GM23338 (cell line): ENCODE data around the gene C9orf85. TPM values are rescaled to one million over a fixed set of nuclear protein-coding genes. Genes with fewer than 3 reads are reported as not detected.

Source experiments
- ATAC-seq: fragments of 200-7000 bp; cut with Tn5 transposase; 3 replicates; pipeline ENCODE4 v1.9.1; 2020
- DNase-seq: peaks from one replicate; pipeline ENCODE4 v3.0.0-alpha.2; 2015; ENCODE audit warnings: low spot score
- H2AFZ ChIP-seq: fragments of 200-600 bp; sonication (generic); 2 replicates; pipeline ENCODE4 v1.8.0; 2016; ENCODE audit warnings: antibody characterized with exemption, mild to moderate bottlenecking, moderate library complexity
- H3F3A ChIP-seq: fragments of 200-600 bp; sonication (generic); replicated peaks from 2 replicates; pipeline ENCODE4 v1.8.0; 2017; ENCODE audit warnings: antibody characterized with exemption, mixed run types, low read depth
- H3K27ac ChIP-seq: fragments of 200-600 bp; sonication (generic); 2 replicates; pipeline ENCODE4 v1.6.1; 2016; ENCODE audit warnings: low read depth
- H3K27me3 ChIP-seq: fragments of 200-600 bp; sonication (generic); 2 replicates; pipeline ENCODE4 v1.8.0; 2016; ENCODE audit warnings: mild to moderate bottlenecking, mixed run types, moderate library complexity; ENCODE audit not compliant: insufficient read depth
- H3K36me3 ChIP-seq: fragments of 200-600 bp; sonication (generic); 2 replicates; pipeline ENCODE4 v1.8.0; 2016; ENCODE audit warnings: mild to moderate bottlenecking; ENCODE audit not compliant: insufficient read depth
- H3K4me1 ChIP-seq: fragments of 200-600 bp; sonication (generic); 2 replicates; pipeline ENCODE4 v1.8.0; 2016; ENCODE audit warnings: mild to moderate bottlenecking, moderate library complexity; ENCODE audit not compliant: insufficient read depth
- H3K4me2 ChIP-seq: fragments of 200-600 bp; sonication (generic); 2 replicates; pipeline ENCODE4 v1.7.1; 2017; ENCODE audit warnings: mixed run types
- H3K4me3 ChIP-seq: fragments of 200-600 bp; sonication (generic); 2 replicates; pipeline ENCODE4 v1.6.1; 2016; ENCODE audit warnings: mixed run types
- H3K79me2 ChIP-seq: fragments of 200-600 bp; sonication (generic); replicated peaks from 2 replicates; pipeline ENCODE4 v1.8.0; 2017; ENCODE audit warnings: mild to moderate bottlenecking; ENCODE audit not compliant: insufficient read depth
- H3K9me2 ChIP-seq: fragments of 200-600 bp; sonication (generic); 2 replicates; pipeline ENCODE4 v1.8.0; 2017; ENCODE audit not compliant: insufficient read depth
- H4K20me1 ChIP-seq: fragments of 200-600 bp; sonication (generic); replicated peaks from 2 replicates; pipeline ENCODE4 v1.8.0; 2017; ENCODE audit warnings: mild to moderate bottlenecking; ENCODE audit not compliant: insufficient read depth
- H3K27ac Mint-ChIP-seq: 2 replicates; pipeline ENCODE4 v1.8.0; 2020; ENCODE audit warnings: inconsistent platforms, mild to moderate bottlenecking, moderate library complexity, mixed read lengths
- H3K27me3 Mint-ChIP-seq: 3 replicates; pipeline ENCODE4 v1.8.0; 2022; ENCODE audit warnings: low read depth, mild to moderate bottlenecking, moderate library complexity, mixed read lengths, inconsistent platforms; ENCODE audit not compliant: insufficient read depth, poor library complexity
- H3K36me3 Mint-ChIP-seq: 3 replicates; pipeline ENCODE4 v1.8.0; 2021; ENCODE audit warnings: low read depth, mild to moderate bottlenecking, inconsistent platforms, moderate library complexity, mixed read lengths
- H3K4me1 Mint-ChIP-seq: 3 replicates; pipeline ENCODE4 v1.8.0; 2020; ENCODE audit warnings: mild to moderate bottlenecking, inconsistent platforms, mixed read lengths
- H3K4me3 Mint-ChIP-seq: 3 replicates; pipeline ENCODE4 v1.8.0; 2021; ENCODE audit warnings: moderate library complexity, mild to moderate bottlenecking, inconsistent platforms, mixed read lengths
- H3K9me3 Mint-ChIP-seq: 3 replicates; pipeline ENCODE4 v1.8.0; 2020; ENCODE audit warnings: moderate library complexity, mild to moderate bottlenecking, inconsistent platforms, mixed read lengths
- CREB1 ChIP-seq: fragments of 250-450 bp; sonication (Bioruptor Pico); IDR thresholded peaks from 2 replicates; pipeline ENCODE4 v1.5.0; 2020; ENCODE audit warnings: low read depth, mild to moderate bottlenecking, moderate library complexity
- EZH2 ChIP-seq: fragments of 200-600 bp; sonication (generic); IDR thresholded peaks from one replicate; pipeline ENCODE4 v1.8.0; 2017; ENCODE audit warnings: antibody characterized with exemption, mild to moderate bottlenecking, low read depth; ENCODE audit not compliant: unreplicated experiment
- EZH2phosphoT487 ChIP-seq: fragments of 200-600 bp; sonication (generic); IDR thresholded peaks from one replicate; pipeline ENCODE4 v1.8.1; 2018; ENCODE audit warnings: antibody characterized with exemption; ENCODE audit not compliant: unreplicated experiment
- JUNB ChIP-seq: IDR thresholded peaks from one replicate; pipeline ENCODE4 v1.6.1; 2016; ENCODE audit warnings: antibody characterized with exemption; ENCODE audit not compliant: unreplicated experiment
- NANOG ChIP-seq: IDR thresholded peaks from 2 replicates; pipeline ENCODE4 v1.6.1; 2016; ENCODE audit warnings: antibody characterized with exemption, borderline replicate concordance
- POLR2AphosphoS5 ChIP-seq: IDR thresholded peaks from 2 replicates; pipeline ENCODE4 v1.6.1; 2016; ENCODE audit warnings: antibody characterized with exemption, low read depth
- STAT1 ChIP-seq: IDR thresholded peaks from one replicate; pipeline ENCODE4 v1.6.1; 2016; ENCODE audit warnings: antibody characterized with exemption; ENCODE audit not compliant: unreplicated experiment
- ZNF114 ChIP-seq: fragments of 250-450 bp; sonication (Bioruptor Pico); IDR thresholded peaks from 2 replicates; pipeline ENCODE4 v1.5.0; 2020; ENCODE audit warnings: mild to moderate bottlenecking, moderate library complexity
- polyA plus RNA-seq: library from polyadenylated mRNA; unstranded; fragments of >200 nt; fragmentation: Nextera tagmentation; extraction: Ambion mirVana; gene quantifications from 2 replicates; pipeline ENCODE4 v1.2.1, GENCODE V29; 2016
- total RNA-seq: library from RNA; depleted of rRNA; stranded (reverse); fragments of >200 nt; shearing (Covaris generic); gene quantifications from 2 replicates; pipeline ENCODE4 v1.2.3, GENCODE V29; 2014
- TF ChIP-seq, protein P1 (sequence below): fragments of 250-450 bp; sonication (Bioruptor Pico); IDR thresholded peaks from 2 replicates; pipeline ENCODE4 v1.5.0; 2020; ENCODE audit warnings: mild to moderate bottlenecking, moderate library complexity
- TF ChIP-seq, protein P2 (sequence below): IDR thresholded peaks from 2 replicates; pipeline ENCODE4 v1.6.1; 2016; ENCODE audit warnings: antibody characterized with exemption

The C9orf85 gene
- total and polyA plus RNA-seq, 2 experiments from 2014 or later = 10.3 to 20.8 TPM

DNA sequence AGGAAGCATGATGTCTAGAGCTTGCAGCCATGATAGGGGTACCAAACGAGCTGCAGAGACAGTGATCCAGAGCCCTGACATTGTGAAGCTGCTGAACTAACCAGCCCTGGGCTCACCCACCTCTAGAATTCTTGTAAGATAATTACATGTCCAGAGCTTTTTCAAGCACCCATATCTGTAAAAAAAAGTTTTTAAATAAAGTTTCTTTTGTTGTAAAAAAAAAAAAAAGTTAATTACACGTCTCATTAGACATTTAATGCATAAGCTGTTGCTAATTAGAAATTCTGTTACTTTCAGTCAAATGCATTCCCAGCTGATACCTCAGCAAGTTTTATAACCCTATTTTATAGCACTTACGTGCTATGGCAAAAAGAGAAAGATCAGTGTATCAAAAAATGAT is 65.6 kb downstream of the C9orf85 start (continued):
- TF ChIP-seq JUNB = no peak

DNA sequence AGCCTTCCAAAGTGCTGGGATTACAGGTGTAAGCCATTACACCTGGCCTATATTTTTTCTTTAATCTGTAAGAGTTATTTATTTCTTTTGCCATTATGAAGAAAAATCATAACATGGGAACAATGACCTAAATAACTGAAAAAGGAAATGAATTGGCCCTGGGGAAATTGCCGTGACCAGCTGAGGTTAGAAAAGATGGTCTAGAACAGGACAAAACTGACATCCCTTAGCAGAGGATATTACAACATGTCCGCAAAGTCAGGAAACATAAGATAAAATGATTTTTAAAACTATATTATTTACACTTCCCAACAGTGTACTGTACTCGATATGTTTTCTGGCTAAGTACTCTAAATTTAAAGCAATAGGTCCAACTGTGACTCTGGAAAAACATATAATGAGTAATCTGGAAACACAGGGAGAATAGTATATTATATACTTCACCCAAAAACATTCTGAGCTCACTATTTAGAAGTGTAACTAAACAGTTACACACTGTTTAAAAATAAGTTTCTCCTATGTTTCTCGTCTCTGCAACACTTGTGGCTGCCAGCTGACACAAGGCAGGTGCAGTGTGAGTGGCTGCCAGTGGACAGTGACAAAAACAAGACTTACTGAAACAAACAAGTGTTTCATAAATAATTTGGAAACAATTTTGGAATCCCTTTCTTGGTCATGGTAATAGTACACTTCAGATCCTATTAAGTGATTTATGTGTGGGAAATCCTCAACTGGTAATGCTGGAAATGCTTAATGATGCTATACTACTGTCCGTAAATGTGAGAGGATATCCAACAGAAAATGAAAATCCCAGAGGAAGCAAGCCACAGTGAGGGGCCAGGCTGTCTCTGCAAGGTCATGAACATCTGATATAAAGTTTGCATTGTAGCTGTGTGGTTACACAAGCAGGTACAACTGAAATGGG is 69.1 kb downstream of the C9orf85 start:
- peaks cover 2% of the 10 kb centered on the region for H3K27me3 Mint-ChIP-seq
- no peaks in the 10 kb centered on the region for H3K9me3 Mint-ChIP-seq
- no peak for ATAC-seq
- H3K27ac ChIP-seq = no peak overlapping the region
- no peak overlapping the region for H3K4me3 Mint-ChIP-seq
- no peaks in the 10 kb centered on the region for H3K36me3 ChIP-seq
- H3K9me2 ChIP-seq = no peaks in the 10 kb centered on the region
- no peak overlapping the region for H3K27ac Mint-ChIP-seq
- H3K36me3 Mint-ChIP-seq = peaks cover 3% of the 10 kb centered on the region; the same call in 1 of the 3 replicates
- no peak for DNase-seq
- no peaks in the 10 kb centered on the region for H3K27me3 ChIP-seq
- no peaks in the 10 kb centered on the region for H4K20me1 ChIP-seq
- peaks cover 15% of the 10 kb centered on the region for H3K4me1 Mint-ChIP-seq
- TF ChIP-seq NANOG (no peak), ZNF114 (no peak)
- no peak overlapping the region for H3K4me2 ChIP-seq
- H3K79me2 ChIP-seq = no peaks in the 10 kb centered on the region
- no peak overlapping the region for H3K4me3 ChIP-seq
- no peaks in the 10 kb centered on the region for H3F3A ChIP-seq
- peaks cover 18% of the 10 kb centered on the region for H3K4me1 ChIP-seq
- H2AFZ ChIP-seq = no peak overlapping the region

DNA sequence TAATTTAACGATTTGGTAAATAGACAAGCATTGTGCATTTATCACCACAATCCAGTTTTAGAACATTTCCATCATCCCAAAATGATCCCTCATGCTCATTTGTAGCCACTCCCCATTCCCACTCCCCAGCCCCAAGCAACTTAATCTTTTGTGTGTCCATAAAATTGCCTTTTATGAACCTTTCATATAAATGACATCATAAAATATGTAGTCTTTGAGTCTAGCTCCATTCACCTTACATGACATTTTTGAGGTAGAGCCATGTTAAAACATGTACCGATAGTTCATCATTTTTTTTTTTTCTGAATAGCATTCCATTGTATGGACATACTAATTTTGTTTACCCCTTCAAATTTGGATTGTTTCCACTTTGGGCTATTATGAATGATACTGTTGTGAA is 70.5 kb downstream of the C9orf85 start:
- no peaks in the 10 kb centered on the region for H3K36me3 Mint-ChIP-seq
- no peak overlapping the region for H3K27ac Mint-ChIP-seq
- H3K4me1 ChIP-seq = peaks cover 23% of the 10 kb centered on the region
- H3K79me2 ChIP-seq = no peaks in the 10 kb centered on the region
- no peaks in the 10 kb centered on the region for H3K36me3 ChIP-seq
- no peak overlapping the region for H3K4me3 ChIP-seq
- H3K27me3 Mint-ChIP-seq = peaks cover 2% of the 10 kb centered on the region
- H3K9me2 ChIP-seq = no peaks in the 10 kb centered on the region
- DNase-seq (no peak), ATAC-seq (no peak)
- H3K4me3 Mint-ChIP-seq = no peak overlapping the region
- peaks cover 27% of the 10 kb centered on the region for H3K4me1 Mint-ChIP-seq
- no peak overlapping the region for H3K27ac ChIP-seq
- H4K20me1 ChIP-seq = no peaks in the 10 kb centered on the region
- H3F3A ChIP-seq = no peaks in the 10 kb centered on the region
- H3K4me2 ChIP-seq = no peak overlapping the region
- no peaks in the 10 kb centered on the region; the same call in 2 of the 3 replicates for H3K9me3 Mint-ChIP-seq
- H3K27me3 ChIP-seq = no peaks in the 10 kb centered on the region
- H2AFZ ChIP-seq = no peak overlapping the region
- TF ChIP-seq, protein P1, sequence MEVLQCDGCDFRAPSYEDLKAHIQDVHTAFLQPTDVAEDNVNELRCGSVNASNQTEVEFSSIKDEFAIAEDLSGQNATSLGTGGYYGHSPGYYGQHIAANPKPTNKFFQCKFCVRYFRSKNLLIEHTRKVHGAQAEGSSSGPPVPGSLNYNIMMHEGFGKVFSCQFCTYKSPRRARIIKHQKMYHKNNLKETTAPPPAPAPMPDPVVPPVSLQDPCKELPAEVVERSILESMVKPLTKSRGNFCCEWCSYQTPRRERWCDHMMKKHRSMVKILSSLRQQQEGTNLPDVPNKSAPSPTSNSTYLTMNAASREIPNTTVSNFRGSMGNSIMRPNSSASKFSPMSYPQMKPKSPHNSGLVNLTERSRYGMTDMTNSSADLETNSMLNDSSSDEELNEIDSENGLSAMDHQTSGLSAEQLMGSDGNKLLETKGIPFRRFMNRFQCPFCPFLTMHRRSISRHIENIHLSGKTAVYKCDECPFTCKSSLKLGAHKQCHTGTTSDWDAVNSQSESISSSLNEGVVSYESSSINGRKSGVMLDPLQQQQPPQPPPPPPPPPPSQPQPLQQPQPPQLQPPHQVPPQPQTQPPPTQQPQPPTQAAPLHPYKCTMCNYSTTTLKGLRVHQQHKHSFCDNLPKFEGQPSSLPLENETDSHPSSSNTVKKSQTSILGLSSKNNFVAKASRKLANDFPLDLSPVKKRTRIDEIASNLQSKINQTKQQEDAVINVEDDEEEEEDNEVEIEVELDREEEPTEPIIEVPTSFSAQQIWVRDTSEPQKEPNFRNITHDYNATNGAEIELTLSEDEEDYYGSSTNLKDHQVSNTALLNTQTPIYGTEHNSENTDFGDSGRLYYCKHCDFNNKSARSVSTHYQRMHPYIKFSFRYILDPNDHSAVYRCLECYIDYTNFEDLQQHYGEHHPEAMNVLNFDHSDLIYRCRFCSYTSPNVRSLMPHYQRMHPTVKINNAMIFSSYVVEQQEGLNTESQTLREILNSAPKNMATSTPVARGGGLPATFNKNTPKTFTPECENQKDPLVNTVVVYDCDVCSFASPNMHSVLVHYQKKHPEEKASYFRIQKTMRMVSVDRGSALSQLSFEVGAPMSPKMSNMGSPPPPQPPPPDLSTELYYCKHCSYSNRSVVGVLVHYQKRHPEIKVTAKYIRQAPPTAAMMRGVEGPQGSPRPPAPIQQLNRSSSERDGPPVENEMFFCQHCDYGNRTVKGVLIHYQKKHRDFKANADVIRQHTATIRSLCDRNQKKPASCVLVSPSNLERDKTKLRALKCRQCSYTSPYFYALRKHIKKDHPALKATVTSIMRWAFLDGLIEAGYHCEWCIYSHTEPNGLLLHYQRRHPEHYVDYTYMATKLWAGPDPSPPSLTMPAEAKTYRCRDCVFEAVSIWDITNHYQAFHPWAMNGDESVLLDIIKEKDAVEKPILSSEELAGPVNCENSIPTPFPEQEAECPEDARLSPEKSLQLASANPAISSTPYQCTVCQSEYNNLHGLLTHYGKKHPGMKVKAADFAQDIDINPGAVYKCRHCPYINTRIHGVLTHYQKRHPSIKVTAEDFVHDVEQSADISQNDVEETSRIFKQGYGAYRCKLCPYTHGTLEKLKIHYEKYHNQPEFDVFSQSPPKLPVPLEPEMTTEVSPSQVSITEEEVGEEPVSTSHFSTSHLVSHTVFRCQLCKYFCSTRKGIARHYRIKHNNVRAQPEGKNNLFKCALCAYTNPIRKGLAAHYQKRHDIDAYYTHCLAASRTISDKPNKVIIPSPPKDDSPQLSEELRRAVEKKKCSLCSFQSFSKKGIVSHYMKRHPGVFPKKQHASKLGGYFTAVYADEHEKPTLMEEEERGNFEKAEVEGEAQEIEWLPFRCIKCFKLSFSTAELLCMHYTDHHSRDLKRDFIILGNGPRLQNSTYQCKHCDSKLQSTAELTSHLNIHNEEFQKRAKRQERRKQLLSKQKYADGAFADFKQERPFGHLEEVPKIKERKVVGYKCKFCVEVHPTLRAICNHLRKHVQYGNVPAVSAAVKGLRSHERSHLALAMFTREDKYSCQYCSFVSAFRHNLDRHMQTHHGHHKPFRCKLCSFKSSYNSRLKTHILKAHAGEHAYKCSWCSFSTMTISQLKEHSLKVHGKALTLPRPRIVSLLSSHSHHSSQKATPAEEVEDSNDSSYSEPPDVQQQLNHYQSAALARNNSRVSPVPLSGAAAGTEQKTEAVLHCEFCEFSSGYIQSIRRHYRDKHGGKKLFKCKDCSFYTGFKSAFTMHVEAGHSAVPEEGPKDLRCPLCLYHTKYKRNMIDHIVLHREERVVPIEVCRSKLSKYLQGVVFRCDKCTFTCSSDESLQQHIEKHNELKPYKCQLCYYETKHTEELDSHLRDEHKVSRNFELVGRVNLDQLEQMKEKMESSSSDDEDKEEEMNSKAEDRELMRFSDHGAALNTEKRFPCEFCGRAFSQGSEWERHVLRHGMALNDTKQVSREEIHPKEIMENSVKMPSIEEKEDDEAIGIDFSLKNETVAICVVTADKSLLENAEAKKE (CRISPR knock-in tag) = no peak
- TF ChIP-seq, protein P2, sequence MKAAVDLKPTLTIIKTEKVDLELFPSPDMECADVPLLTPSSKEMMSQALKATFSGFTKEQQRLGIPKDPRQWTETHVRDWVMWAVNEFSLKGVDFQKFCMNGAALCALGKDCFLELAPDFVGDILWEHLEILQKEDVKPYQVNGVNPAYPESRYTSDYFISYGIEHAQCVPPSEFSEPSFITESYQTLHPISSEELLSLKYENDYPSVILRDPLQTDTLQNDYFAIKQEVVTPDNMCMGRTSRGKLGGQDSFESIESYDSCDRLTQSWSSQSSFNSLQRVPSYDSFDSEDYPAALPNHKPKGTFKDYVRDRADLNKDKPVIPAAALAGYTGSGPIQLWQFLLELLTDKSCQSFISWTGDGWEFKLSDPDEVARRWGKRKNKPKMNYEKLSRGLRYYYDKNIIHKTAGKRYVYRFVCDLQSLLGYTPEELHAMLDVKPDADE = no peak
- no peak for TF ChIP-seq STAT1
- TF ChIP-seq NANOG = no peak
- TF ChIP-seq CREB1 (CRISPR knock-in tag) = no peak
- no peak for TF ChIP-seq POLR2AphosphoS5
- TF ChIP-seq EZH2phosphoT487 = no peak
- no peak for TF ChIP-seq ZNF114
- no peak for TF ChIP-seq EZH2
